Fibroblast of skin of left biceps (primary cell): ENCODE measurements around the gene EIF3J.
"Not testable (repeated sequence)": the region's sequence is repeated elsewhere in the genome, so short reads cannot be mapped to it uniquely, and the experiment has no call there.

Source experiments
- DNase-seq, 2 experiments: peaks; one replicate each; pipeline ENCODE4 v3.0.0-alpha.2; 2013; ENCODE audit warnings: low read depth in 2 of 2

Gene EIF3J, protein sequence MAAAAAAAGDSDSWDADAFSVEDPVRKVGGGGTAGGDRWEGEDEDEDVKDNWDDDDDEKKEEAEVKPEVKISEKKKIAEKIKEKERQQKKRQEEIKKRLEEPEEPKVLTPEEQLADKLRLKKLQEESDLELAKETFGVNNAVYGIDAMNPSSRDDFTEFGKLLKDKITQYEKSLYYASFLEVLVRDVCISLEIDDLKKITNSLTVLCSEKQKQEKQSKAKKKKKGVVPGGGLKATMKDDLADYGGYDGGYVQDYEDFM

GRCh38 chr15:44536962-44537734 lies at the start of gene EIF3J:
Gene EIF3J (plus strand): TSS chr15:44537147. CDS start chr15:44537195, 48 bp downstream.
- DNase-seq, result peak; percentile 91 to 93

- peak; percentile 34 to 36 for DNase-seq
These were observed 47.5 kb upstream of the EIF3J start for GRCh38 chr15:44489464-44489863.

- DNase-seq, result no peak
These were observed 46.3 kb upstream of the EIF3J start for GRCh38 chr15:44490622-44491021.

- DNase-seq, result no peak
These were observed 44.9 kb upstream of the EIF3J start for GRCh38 chr15:44492040-44492439.

DNA sequence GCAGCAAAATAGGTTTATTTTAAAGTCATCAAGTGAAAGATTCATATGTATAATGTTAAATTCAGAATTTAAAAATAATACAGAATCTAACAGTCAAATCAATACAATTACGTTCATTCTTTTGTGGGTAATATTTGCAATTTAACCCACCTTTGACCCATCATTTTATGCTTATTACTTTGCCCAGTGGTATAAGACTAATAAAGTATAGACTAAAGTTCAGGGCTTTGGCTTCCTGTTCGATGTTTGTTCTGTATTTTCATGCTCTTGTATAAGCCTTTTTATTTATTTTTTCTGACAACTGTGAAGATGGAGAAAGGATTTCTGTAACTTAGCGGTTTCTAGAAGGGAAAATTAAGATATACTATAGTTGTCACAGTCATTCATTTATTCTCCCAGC lies 44.3 kb upstream of the EIF3J start:
- no peak for DNase-seq

DNA sequence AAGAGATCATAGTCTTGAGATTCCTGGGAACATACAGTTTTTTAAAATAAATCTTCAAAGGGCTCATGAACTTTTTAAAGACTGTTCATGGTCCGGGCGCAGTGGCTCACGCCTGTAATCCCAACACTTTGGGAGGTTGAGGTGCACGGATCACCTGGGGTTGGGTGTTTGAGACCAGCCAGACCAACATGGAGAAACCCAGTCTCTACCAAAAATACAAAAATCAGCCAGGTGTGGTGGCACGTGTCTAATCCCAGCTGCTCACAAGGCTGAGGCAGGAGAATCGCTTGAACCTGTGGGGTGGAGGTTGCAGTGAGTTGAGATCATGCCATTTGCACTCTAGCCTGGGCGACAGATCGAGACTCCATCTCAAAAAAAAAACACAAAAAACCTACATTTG lies 41.4 kb upstream of the EIF3J start:
- DNase-seq, result no peak

DNA sequence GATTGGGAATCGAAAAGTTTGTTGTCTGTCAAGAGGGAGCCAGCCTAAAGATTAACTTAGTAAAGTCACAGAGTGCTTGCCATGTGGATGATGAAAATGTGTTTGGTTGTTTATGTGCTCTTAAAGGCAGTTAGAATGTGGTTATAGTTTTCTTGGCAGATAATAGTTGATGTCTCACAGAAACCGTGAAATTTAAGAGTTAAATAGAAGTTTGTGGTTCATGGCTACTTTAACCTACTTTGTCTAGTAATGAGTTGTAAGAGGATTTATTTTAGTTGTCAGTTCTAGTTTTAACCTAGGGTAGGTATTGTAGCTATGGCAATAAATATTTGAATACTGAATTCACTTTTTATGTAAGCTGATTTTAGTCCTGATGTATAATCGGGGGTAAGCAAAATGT lies 36.4 kb upstream of the EIF3J start:
- no peak for DNase-seq

DNA sequence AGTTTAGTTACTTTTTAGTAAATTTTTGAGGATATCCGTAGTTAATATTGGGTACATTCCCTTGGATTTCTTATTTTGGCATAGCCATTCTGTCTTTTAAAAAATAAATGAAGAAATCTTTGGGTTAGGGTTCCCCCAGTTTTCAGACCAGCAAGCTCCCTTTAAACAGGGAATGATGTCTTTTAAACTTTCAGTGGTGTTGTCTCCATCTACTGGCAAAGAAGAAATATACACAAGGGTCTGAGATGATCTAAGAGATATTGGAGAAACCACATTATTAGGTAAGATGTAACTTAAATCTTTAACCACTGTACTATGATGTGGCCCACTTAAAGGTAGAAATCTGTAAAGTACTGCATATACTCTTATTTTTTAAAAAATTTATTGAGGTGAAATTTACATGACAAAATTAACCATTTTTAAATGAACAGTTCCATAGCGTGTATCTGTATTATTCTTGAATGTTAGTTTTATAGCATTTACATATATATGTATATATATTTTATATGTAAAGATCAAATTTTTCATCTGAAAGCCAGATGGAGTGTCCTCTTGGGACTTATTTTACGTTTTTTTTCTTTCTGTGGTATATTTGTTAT lies 35.1 kb upstream of the EIF3J start:
- DNase-seq, result peak in 1 of 2 experiments; percentile 6

- DNase-seq, result no peak
These were observed 20.5 kb upstream of the EIF3J start for GRCh38 chr15:44516436-44516835.

DNA sequence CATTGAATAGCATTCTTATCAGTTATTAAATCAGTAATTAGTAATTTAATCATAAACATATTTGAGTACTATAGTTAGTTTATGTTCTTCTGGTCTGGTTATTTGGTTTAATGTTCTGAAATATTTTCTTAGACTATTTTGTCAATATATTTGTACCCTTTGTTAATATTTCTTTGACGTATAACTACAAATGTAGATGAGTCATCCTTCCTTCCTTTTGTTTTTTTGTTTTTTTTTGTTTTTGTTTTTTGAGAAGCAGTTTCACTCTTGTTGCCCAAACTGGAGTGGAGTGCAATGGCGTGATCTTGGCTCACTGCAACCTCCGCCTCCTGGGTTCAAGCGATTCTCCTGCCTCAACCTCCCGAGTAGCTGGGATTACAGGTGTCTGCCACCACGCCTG lies 17.4 kb upstream of the EIF3J start:
- no peak for DNase-seq

DNA sequence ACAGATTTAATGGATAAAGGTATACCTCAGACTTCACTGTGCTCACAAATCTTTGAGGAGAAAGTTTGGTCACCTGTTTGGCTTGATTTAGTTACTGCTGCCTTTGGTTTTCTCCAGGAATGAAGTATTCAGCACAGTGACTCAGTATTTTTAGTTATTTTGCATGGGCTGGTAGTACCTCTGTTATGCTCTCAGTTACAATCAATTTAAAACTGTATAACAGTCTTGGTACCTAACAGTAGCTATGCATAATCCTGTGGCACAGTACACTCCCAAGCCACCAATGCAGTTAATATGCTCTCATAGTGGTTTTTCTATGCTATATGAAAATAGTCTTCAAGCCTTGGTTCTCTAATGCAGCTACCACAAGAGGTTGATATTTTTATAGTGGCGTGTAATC lies 11.9 kb upstream of the EIF3J start:
- DNase-seq, result no peak

DNA sequence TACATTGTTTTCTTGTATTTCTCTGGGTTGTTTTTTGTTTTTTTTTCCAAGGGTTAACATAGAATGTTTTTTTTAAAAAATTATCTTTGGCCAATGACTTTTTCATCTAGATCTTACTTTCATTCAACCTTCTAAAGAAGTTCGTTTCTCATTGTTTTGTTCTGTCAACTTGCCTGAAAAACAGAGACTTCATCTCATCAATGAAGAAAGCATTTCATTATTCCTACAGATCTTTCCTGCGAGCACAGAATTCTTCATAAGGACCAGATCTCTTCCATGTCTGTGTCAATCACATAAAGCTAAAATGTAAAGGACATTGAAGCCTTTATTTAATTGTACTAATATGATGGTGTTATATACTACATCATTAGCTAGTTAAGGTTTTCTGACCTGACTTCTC lies 9.7 kb upstream of the EIF3J start:
- DNase-seq, result no peak

GRCh38 chr15:44529864-44530604 lies 6.9 kb upstream of the EIF3J start:
- DNase-seq, result no peak

DNA sequence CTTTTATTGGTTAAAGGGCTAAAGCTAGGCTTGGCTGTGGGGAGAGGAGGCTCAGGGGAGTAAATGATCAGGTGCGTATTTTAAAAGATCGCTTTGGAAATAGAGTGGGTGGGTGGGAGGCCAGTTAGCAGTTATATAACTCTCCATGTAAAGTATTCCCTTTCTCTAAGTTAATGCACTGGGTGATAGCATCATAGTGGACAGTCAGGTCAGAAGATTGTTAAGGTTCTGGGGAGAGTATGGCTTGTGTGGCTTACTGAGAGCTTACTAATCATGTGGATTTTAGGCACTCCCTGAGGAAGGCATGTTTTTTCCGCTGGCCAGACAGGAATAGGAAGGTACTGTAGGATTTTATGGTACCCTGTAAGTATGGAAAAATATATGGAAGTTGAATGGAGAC lies 6.3 kb upstream of the EIF3J start:
- DNase-seq, result no peak

DNA sequence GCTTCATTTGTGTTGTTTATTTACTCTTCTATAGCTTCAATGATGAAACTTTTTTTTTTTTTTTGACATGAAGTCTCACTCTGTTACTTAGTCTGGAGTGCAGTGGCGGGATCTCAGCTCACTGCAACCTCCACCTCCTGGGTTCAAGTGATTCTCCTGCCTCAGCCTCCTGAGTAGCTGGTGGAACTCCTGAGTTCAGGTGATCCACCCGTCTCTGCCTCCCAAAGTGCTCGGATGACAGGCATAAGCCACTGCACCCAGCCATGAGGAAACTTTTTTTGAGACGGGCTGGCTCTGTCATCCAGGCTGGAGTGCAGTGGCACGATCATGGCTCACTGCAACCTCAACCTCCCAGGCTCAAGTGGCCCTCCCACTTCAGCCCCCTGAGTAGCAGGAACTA lies 4.7 kb upstream of the EIF3J start:
- DNase-seq, result not testable (repeated sequence)

- DNase-seq, result no peak
These were observed 4.3 kb upstream of the EIF3J start for GRCh38 chr15:44532689-44533088.

DNA sequence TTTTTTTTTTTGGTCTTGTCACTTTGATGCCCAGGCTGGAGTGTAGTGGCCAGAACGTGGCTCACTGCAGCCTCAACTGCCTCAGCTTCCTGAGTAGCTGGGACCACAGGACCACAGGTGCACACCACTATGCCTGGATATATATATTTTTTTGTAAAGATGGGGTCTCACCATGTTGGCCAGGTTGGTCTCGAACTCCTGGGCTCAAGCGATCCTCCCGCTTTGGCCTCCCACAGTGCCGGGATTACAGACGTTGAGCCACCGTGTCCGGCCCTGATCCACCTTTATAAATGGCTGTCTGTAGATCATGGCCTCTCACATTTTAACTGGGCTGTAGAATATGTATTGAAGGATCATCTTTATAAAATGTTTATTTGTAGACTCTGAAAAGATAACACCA lies 1.9 kb upstream of the EIF3J start:
- DNase-seq, result no peak

GRCh38 chr15:44535523-44536301 lies 1.2 kb upstream of the EIF3J start:
- DNase-seq, result no peak

DNA sequence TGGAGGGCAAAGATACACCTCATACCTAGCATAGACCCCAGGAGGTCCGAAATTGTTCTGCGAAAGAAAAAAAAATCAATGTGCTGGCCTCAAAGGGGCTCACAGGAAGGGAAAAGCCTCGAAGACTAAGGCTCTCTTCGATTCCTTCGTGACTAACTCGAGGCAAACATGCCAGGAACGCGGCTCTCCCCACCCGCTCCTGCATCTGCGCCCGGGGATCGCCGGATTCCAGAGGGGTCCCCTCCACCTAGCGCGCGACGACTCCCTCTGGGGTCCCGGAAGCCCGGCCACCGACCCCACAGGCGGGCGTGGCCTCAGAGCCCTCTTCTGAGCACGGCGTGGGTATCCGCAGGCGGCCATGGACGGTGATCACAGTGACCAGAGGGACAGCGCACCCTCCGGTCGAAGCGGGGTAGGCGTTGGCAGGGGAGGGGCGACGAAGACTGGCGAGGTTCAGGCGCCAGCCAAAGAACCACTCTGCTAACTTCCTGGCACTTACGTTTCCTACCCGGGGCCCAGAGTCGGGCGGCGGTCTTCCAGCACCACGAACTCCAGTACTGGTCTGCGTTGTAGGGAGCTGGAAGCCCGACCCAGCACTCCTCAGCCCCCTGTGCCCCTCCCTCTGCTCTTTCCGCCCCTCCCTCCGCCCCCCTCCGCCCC lies 515 bp upstream of the EIF3J start:
- DNase-seq, result peak; percentile 40 to 47

DNA sequence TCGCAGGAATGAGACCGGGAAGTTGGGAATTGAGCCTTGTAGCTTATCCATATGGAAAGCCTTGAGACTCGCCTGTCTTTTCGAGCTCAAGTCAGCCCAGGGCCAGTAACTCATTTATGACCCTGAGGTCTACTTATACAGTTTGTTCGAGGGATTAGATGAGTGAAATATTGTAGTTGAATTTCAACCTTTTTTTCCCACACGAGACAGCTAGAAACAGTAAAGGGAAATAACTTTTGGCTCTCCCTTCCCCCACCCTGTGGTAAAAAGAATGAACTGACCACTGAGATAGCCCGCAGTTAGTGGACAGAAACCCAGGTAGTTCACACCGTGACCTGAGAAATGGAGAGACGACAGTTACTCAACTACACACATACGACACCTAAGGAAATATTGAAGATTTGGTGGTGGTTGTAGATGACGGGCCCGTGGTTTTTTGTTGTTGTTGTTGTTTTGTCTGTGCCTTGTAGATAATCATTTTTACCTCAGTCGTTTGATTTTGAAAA lies 841 bp downstream of the EIF3J start:
- DNase-seq, result no peak
